Activated naive CD4-positive, alpha-beta T cell treated with Interleukin-2 at 50 U/mL for 16 hours (primary cell): ENCODE results near the gene SLC38A10.
"Not testable (repeated sequence)": the region's sequence is repeated elsewhere in the genome, so short reads cannot be mapped to it uniquely, and the experiment has no call there.

Experiments
- DNase-seq: peaks from one replicate; pipeline ENCODE4 v3.0.0-alpha.2; 2020

The SLC38A10 gene

GRCh38 chr17:81310949-81311550 lies 15.9 kb upstream of the SLC38A10 start:
- DNase-seq, result no peak

GRCh38 chr17:81309859-81310839 lies 15.0 kb upstream of the SLC38A10 start:
- DNase-seq, result no peak

DNA sequence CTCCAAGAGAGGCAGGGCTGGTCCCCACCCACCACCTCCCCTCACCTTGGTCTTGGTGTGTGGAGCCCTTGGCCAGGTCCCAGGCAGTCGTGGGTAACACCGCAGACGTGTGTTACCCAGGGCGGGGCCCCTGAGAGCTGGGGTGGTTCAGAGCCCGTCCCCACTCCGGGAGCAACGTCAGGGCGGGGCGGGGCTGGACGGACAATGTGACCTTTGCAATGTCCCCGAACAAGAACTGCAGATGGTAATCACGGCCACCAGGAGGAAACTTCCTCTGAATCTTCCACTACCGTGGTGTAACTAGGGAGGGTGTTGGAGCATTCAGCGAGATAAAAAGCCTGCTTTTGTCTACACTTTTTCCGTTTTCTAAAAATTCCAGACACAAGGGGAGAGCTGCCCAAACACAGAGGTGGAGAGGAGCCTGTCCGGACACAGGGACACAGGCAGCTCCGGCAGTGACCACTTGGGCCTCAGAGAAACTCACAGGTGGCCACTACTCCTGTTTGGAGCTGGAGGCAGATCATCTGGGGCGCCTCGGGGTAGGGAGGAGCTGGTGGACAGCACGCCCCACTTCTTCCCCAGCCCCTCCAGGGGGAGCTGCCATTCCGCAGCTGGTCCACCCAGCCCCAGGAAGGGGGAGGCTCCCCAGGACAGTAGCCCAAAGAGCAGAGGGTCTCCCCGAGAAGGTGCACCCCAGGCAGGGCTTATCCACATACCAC lies 14.2 kb upstream of the SLC38A10 start:
- peak; percentile 25 for DNase-seq

GRCh38 chr17:81308784-81309139 lies 13.7 kb upstream of the SLC38A10 start:
- not testable (repeated sequence) for DNase-seq

- no peak for DNase-seq
Measured at GRCh38 chr17:81307636-81308560, 12.8 kb upstream of the SLC38A10 start.

DNA sequence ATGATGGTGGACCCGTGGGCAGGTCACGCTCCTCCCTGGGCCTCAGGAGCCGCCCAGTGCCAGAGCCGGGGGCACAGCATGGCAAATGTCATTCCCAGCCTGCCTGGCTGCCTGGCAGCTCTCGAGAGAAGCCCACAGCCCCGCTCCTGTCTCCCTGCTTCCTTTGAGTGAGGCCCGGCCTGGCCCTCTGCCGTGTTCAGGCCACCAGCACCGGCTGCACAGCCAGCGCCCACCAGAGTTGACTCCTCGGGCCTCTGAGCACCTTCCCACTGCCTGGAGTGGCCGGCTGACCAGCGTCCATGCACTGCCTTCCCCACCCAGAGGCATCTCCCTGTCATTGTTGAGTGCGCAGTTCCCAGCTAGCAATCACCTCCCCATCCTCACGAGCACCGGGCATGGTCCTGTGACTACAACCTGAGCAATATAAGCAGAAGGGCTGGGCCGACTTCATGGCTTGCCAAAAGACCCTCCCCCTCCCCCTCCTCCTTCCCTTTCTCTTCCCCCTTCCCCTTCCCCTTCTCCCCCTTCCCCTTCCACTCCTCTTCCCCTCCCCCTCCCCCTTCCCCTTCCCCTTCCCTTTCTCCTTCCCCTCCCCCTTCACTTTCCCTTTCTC lies 11.9 kb upstream of the SLC38A10 start:
- DNase-seq, result no peak

- DNase-seq, result no peak
Measured at GRCh38 chr17:81306491-81306890, 11.4 kb upstream of the SLC38A10 start.

GRCh38 chr17:81305051-81305630 lies 10.0 kb upstream of the SLC38A10 start:
- no peak for DNase-seq

- DNase-seq, result no peak
Measured at GRCh38 chr17:81304196-81305015, 9.3 kb upstream of the SLC38A10 start.

GRCh38 chr17:81303385-81303784 lies 8.3 kb upstream of the SLC38A10 start:
- no peak for DNase-seq

GRCh38 chr17:81302861-81303333 lies 7.8 kb upstream of the SLC38A10 start:
- DNase-seq, result no peak

- no peak for DNase-seq
Measured at GRCh38 chr17:81302324-81302723, 7.2 kb upstream of the SLC38A10 start.

- DNase-seq, result no peak
Measured at GRCh38 chr17:81301195-81302144, 6.4 kb upstream of the SLC38A10 start.

DNA sequence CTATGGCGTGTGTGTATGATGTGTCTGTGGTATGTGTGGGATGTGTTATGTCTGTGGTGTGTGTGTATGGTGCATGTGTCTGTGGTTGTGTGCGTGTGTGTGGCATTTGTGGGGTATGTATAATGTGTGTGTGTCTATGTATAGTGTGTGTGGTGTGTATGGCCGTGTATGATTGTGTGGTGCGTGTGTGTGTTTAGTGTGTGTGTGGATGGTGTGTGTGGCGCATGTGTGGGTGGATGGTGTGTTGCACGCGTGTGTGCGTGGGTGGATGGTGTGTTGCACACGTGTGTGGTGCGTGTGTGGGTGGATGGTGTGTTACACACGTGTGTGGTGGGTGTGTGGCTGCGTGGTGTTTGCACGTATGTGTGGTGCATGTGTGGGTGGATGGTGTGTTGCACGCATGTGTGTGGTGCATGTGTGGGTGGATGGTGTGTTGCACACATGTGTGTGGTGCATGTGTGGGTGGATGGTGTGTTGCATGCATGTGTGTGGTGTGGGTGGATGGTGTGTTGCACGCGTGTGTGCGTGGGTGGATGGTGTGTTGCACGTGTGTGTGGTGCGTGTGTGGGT lies 5.6 kb upstream of the SLC38A10 start:
- no peak for DNase-seq

DNA sequence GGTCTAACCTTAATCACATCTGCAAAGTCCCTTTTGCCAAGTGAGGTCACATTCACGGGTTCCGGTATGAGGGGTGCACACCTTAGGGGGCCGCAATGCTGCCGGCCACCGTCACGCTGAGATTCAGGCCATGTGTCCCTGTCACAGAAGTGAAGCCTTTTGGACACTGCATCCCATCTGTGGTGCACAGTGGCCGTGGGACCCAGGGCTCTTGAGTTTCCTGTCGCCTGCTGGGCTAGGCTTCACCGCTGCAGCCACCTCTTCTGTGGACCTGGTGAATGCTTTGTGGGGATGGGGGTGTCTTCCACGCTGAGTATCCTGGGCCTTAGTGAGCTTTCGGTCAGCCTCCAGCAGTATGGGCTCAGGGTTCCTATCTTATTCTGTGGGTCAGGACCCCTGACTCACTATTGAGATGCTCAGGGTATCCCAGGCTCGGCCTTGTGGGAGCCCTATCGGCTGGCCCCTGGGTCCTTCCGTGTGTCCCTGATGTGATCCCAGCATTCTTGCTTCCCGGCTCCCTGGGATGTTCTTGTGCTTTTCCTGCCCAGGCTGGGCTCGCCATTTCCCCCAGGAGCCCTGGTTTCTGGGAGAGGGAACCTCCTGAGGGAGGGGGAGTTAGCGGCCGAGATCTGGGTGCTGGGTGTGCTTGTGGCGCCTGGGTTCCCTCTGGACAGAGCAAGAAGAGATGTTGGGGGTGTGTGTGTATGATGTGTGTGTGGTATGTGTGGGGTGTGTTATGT lies 4.9 kb upstream of the SLC38A10 start:
- DNase-seq, result no peak

GRCh38 chr17:81298991-81299738 lies 4.1 kb upstream of the SLC38A10 start:
- DNase-seq, result no peak

DNA sequence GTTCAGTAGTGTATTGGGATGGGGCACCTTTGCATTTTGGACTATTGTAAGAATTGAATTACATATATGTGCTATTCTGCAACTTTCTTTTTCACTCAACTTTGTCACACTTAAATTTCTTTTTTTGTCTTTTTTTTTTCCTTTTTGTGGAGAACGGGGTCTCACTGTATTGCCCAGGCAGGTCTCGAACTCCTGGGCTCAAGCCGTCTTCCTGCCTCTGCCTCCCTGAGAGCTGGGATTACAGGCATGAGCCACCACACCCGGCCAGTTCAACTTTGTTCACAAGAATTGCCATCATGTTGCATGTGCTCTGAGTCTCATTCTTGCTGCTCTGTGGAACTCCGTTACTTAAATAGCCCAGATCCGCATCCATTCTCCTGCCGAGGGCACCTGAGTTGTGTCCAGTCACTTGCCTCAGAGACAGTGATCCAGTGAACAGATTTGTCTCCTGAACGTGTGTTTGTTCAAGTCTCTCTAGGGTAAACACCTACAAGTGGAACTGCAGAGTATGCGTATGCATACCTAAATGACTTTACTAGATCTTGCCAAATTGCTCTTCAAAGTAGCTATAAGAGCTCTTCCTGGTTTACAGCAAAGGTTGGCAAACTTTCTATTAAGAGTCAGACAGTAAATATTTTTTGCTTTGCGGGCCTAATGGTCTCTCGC lies 3.4 kb upstream of the SLC38A10 start:
- no peak for DNase-seq
